ENCODE measurements around the gene QKI.
"Not testable (repeated sequence)": the region's sequence is repeated elsewhere in the genome, so short reads cannot be mapped to it uniquely, and the experiment has no call there.

Gene QKI

GRCh38 chr6:163415620-163416556 is 1.4 kb downstream of the QKI start:
- no peak for DNase-seq

- DNase-seq, result peak; percentile 27 to 61
Measured at GRCh38 chr6:163416557-163417253, 2.2 kb downstream of the QKI start.

GRCh38 chr6:163417595-163417994 is 3.1 kb downstream of the QKI start:
- DNase-seq, result no peak

- no peak for DNase-seq
Measured at GRCh38 chr6:163418311-163419029, 4.0 kb downstream of the QKI start.

GRCh38 chr6:163419413-163420288 is 5.1 kb downstream of the QKI start:
- DNase-seq, result no peak

GRCh38 chr6:163420289-163420614 is 5.7 kb downstream of the QKI start:
- no peak for DNase-seq

GRCh38 chr6:163422550-163422949 is 8.0 kb downstream of the QKI start:
- no peak for DNase-seq

- DNase-seq, result no peak
Measured at GRCh38 chr6:163423696-163424095, 9.2 kb downstream of the QKI start.

- DNase-seq, result peak in 1 of 2 experiments; percentile 16
Measured at GRCh38 chr6:163427498-163428254, 13.2 kb downstream of the QKI start.

GRCh38 chr6:163428373-163428772 is 13.9 kb downstream of the QKI start:
- no peak for DNase-seq

- no peak for DNase-seq
Measured at GRCh38 chr6:163429858-163430448, 15.4 kb downstream of the QKI start.

GRCh38 chr6:163432300-163432699 is 17.8 kb downstream of the QKI start:
- DNase-seq, result no peak

GRCh38 chr6:163433486-163433885 is 19.0 kb downstream of the QKI start:
- not testable (repeated sequence) for DNase-seq

- no peak for DNase-seq
Measured at GRCh38 chr6:163435023-163435422, 20.5 kb downstream of the QKI start.

- DNase-seq, result no peak
Measured at GRCh38 chr6:163436843-163437242, 22.3 kb downstream of the QKI start.

GRCh38 chr6:163437466-163437865 is 22.9 kb downstream of the QKI start:
- DNase-seq, result no peak

GRCh38 chr6:163438298-163438939 is 23.9 kb downstream of the QKI start:
- DNase-seq, result no peak

- DNase-seq, result no peak
Measured at GRCh38 chr6:163438940-163439335, 24.4 kb downstream of the QKI start.

GRCh38 chr6:163439390-163439789 is 24.9 kb downstream of the QKI start:
- not testable (repeated sequence) for DNase-seq

GRCh38 chr6:163439997-163440396 is 25.5 kb downstream of the QKI start:
- no peak for DNase-seq

- no peak for DNase-seq
Measured at GRCh38 chr6:163442336-163442735, 27.8 kb downstream of the QKI start.
